Peyer's patch (tissue), 4 donors: ENCODE data around the gene MAP1LC3A. TPM values are rescaled to one million over a fixed set of nuclear protein-coding genes. Genes with fewer than 3 reads are reported as not detected.

Experiments
- DNase-seq, 3 donors: peaks; one replicate each; pipeline ENCODE4 v3.0.0-alpha.2; 2017 to 2019
- H3K27ac ChIP-seq, 4 donors: fragments of 200-600 bp; sonication (generic); one replicate each; pipeline ENCODE4 v1.5.1; 2016 to 2019
- H3K27me3 ChIP-seq, 2 donors: fragments of 200-600 bp; sonication (generic); one replicate each; pipeline ENCODE4 v1.5.1; 2019
- H3K36me3 ChIP-seq, 3 donors: fragments of 200-600 bp; sonication (generic); one replicate each; pipeline ENCODE4 v1.5.1; 2016 to 2019
- H3K4me1 ChIP-seq, 4 donors: fragments of 200-600 bp; sonication (generic); one replicate each; pipeline ENCODE4 v1.5.1; 2016 to 2019
- H3K4me3 ChIP-seq, 4 donors: fragments of 200-600 bp; sonication (generic); 1 replicate in 3 of 4; 2 replicates in 1 of 4; pipeline ENCODE4 v1.5.1; 2016 to 2019; ENCODE audit warnings: mild to moderate bottlenecking in 1 of 4
- H3K9me3 ChIP-seq, 4 donors: fragments of 200-600 bp; sonication (generic); one replicate each; pipeline ENCODE4 v1.5.1; 2016 to 2019; ENCODE audit warnings: mild to moderate bottlenecking in 1 of 4
- POLR2A ChIP-seq, 2 donors: fragments of 450-650 bp; IDR thresholded peaks; one replicate each; pipeline ENCODE4 v1.5.1; 2017; ENCODE audit warnings: antibody characterized with exemption in 2 of 2, mild to moderate bottlenecking in 2 of 2, moderate library complexity in 2 of 2
- total RNA-seq, 4 donors: library from RNA; depleted of rRNA; stranded (reverse); fragments of >200 nt; gene quantifications; one replicate each; pipeline ENCODE4 v1.1.0, GENCODE V29; 2016
- TF ChIP-seq, protein P1 (sequence below), 6 experiments: fragments of 450-650 bp in 4 of 6; fragments of 200-600 bp in 2 of 6; sonication (generic) in 1 of 6; IDR thresholded peaks; one replicate each; pipeline ENCODE4 v1.5.1; 2017 to 2019; ENCODE audit warnings: antibody characterized with exemption in 6 of 6, mild to moderate bottlenecking in 3 of 6, moderate library complexity in 1 of 6

Gene MAP1LC3A
- total RNA-seq, 4 donors from 2014 or later, result 32.6 to 82.1 (median 68.6) TPM

- Histone ChIP-seq H3K27me3 (no peaks in the 10 kb centered on the region), H3K4me3 (no peak overlapping the region), H3K36me3 (peaks cover 0 to 8% (median 0%) of the 10 kb centered on the region in 3 donors), H3K27ac (no peak overlapping the region), H3K4me1 (peaks cover 0 to 25% (median 2%) of the 10 kb centered on the region in 4 donors), H3K9me3 (peaks cover 0 to 5% (median 0%) of the 10 kb centered on the region in 4 donors)
- TF ChIP-seq, protein P1, sequence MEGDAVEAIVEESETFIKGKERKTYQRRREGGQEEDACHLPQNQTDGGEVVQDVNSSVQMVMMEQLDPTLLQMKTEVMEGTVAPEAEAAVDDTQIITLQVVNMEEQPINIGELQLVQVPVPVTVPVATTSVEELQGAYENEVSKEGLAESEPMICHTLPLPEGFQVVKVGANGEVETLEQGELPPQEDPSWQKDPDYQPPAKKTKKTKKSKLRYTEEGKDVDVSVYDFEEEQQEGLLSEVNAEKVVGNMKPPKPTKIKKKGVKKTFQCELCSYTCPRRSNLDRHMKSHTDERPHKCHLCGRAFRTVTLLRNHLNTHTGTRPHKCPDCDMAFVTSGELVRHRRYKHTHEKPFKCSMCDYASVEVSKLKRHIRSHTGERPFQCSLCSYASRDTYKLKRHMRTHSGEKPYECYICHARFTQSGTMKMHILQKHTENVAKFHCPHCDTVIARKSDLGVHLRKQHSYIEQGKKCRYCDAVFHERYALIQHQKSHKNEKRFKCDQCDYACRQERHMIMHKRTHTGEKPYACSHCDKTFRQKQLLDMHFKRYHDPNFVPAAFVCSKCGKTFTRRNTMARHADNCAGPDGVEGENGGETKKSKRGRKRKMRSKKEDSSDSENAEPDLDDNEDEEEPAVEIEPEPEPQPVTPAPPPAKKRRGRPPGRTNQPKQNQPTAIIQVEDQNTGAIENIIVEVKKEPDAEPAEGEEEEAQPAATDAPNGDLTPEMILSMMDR (IDR thresholded peaks at IDR 0.05), result no peak
- TF ChIP-seq POLR2A (IDR thresholded peaks at IDR 0.05), result no peak
- DNase-seq, result no peak
These were observed 25.0 kb downstream of the MAP1LC3A start for GRCh38 chr20:34583544-34583943.

- Histone ChIP-seq H3K27me3 (no peaks in the 10 kb centered on the region), H3K9me3 (peaks cover 0 to 5% (median 0%) of the 10 kb centered on the region in 4 donors), H3K36me3 (peaks cover 0 to 8% (median 0%) of the 10 kb centered on the region in 3 donors), H3K4me1 (peaks cover 0 to 21% (median 2%) of the 10 kb centered on the region in 4 donors), H3K4me3 (no peak overlapping the region), H3K27ac (no peak overlapping the region)
- DNase-seq, result no peak
- TF ChIP-seq, protein P1 (IDR thresholded peaks at IDR 0.05), result no peak
- TF ChIP-seq POLR2A (IDR thresholded peaks at IDR 0.05), result no peak
These were observed 26.5 kb downstream of the MAP1LC3A start for GRCh38 chr20:34585019-34585418.

GRCh38 chr20:34586488-34587163 is 28.1 kb downstream of the MAP1LC3A start:
- H3K4me1 ChIP-seq, result peaks cover 0 to 15% (median 0%) of the 10 kb centered on the region in 4 donors
- no peak for DNase-seq
- no peaks in the 10 kb centered on the region for H3K27me3 ChIP-seq
- no peak overlapping the region for H3K4me3 ChIP-seq
- peaks cover 0 to 8% (median 0%) of the 10 kb centered on the region in 3 donors for H3K36me3 ChIP-seq
- no peaks in the 10 kb centered on the region for H3K9me3 ChIP-seq
- H3K27ac ChIP-seq, result no peak overlapping the region
- TF ChIP-seq, protein P1 (IDR thresholded peaks at IDR 0.05), result no peak
- no peak for TF ChIP-seq POLR2A (IDR thresholded peaks at IDR 0.05)

GRCh38 chr20:34595377-34596184 is 37.1 kb downstream of the MAP1LC3A start:
- DNase-seq, result no peak
- no peaks in the 10 kb centered on the region for H3K4me1 ChIP-seq
- TF ChIP-seq, protein P1 (IDR thresholded peaks at IDR 0.05), result no peak
- no peak for TF ChIP-seq POLR2A (IDR thresholded peaks at IDR 0.05)
- H3K9me3 ChIP-seq, result no peaks in the 10 kb centered on the region
- no peaks in the 10 kb centered on the region for H3K27me3 ChIP-seq
- H3K27ac ChIP-seq, result no peak overlapping the region
- no peaks in the 10 kb centered on the region for H3K36me3 ChIP-seq
- no peak overlapping the region for H3K4me3 ChIP-seq

GRCh38 chr20:34600892-34601653 is 42.6 kb downstream of the MAP1LC3A start:
- no peaks in the 10 kb centered on the region for H3K36me3 ChIP-seq
- no peaks in the 10 kb centered on the region for H3K27me3 ChIP-seq
- no peak for TF ChIP-seq POLR2A (IDR thresholded peaks at IDR 0.05)
- TF ChIP-seq, protein P1 (IDR thresholded peaks at IDR 0.05), result no peak
- no peaks in the 10 kb centered on the region for H3K4me1 ChIP-seq
- H3K9me3 ChIP-seq, result no peaks in the 10 kb centered on the region
- H3K4me3 ChIP-seq, result no peak overlapping the region
- H3K27ac ChIP-seq, result peak overlapping the region in 2 of 4 donors; percentile 11 to 57
- DNase-seq, result no peak
